MM.1S (cell line): ENCODE results near the gene CLIC5.

Experiments used
- EZH2 ChIP-seq: fragments of 300-600 bp; sonication (generic); optimal IDR thresholded peaks from 2 replicates; pipeline ENCODE3; 2017; ENCODE audit warnings: low read depth, mild to moderate bottlenecking, antibody characterized with exemption, low read length, mixed read lengths
- TF ChIP-seq, protein P1 (sequence below): fragments of 300-600 bp; sonication (generic); IDR thresholded peaks from 2 replicates; pipeline ENCODE4 v1.5.1; 2016; ENCODE audit warnings: antibody characterized with exemption, low read length, mixed read lengths

DNA sequence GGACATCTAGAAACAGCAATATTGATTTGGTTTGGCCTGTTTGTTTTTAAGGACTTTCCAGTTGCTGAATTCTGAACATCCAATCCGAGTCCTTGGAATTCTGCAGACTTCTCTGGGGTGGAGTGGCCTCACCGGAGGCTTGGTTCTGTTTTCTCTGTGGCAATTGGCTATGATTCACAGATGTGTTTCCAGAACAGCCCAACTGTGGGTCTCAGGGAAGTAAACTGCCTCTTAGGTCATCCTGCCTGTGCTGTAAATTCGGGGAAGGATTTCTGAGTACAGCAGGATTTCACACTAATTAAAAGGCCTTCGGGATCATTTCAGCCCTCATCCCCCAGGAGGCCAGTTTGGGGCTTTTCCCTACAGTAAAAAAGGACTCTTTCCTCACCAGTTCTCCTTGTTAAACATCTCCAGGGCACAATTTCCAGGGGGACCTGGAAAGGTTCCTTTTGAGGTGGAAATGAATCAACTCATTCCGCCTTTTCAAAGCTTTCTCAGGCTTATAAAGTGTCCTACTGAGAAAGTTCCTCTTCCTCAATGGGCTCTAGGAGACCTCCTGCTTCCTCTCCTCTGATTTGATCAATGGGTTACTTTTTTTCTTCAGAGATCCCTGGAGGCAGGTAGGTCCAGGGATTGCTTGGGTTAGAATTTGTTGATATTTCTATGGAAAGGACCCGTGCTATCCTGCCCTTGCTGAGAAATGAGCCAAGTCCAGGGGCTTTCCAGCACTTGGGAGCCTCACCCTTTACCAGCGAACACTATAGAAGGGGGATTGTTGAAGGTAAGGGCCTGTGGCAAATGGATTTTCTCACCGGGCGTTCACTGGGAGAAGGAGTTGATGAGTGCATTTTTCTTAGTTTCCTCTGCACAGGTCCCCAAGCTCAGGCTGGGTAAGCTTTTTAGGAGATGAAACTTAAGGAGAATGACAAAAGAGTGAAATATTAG lies 114.6 kb downstream of the CLIC5 start:
- TF ChIP-seq EZH2 = no peak
- TF ChIP-seq, protein P1, sequence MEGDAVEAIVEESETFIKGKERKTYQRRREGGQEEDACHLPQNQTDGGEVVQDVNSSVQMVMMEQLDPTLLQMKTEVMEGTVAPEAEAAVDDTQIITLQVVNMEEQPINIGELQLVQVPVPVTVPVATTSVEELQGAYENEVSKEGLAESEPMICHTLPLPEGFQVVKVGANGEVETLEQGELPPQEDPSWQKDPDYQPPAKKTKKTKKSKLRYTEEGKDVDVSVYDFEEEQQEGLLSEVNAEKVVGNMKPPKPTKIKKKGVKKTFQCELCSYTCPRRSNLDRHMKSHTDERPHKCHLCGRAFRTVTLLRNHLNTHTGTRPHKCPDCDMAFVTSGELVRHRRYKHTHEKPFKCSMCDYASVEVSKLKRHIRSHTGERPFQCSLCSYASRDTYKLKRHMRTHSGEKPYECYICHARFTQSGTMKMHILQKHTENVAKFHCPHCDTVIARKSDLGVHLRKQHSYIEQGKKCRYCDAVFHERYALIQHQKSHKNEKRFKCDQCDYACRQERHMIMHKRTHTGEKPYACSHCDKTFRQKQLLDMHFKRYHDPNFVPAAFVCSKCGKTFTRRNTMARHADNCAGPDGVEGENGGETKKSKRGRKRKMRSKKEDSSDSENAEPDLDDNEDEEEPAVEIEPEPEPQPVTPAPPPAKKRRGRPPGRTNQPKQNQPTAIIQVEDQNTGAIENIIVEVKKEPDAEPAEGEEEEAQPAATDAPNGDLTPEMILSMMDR = no peak
